NCI-H2196 (cell line): ENCODE measurements around the gene OR6C65.

Experiments
- DNase-seq: peaks from one replicate; lab custom pipeline; 2025; ENCODE audit not compliant: unreplicated experiment; lab: John Stamatoyannopoulos, UW

OR6C65 gene

DNA sequence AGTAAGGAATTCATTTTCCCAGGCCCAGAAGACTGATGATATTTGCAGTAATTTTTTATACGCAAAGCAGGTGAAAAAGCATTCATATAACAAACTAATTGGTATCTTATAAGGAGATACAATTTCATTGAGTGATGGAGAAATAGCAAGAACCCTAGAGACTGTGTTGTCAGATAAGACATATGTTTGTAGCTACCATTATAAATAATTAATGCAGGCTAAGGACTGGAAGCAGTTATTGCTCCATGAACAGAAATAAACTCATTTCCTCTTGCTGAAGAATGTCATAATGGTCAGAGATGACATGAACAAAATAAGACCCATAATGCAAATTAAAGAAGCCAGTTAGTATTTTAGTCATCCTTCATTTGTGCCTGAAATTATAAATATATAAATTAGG lies 45.0 kb downstream of the OR6C65 start:
- DNase-seq, result no peak

- no peak for DNase-seq
These were observed 46.0 kb downstream of the OR6C65 start for GRCh38 chr12:55446326-55446725.

DNA sequence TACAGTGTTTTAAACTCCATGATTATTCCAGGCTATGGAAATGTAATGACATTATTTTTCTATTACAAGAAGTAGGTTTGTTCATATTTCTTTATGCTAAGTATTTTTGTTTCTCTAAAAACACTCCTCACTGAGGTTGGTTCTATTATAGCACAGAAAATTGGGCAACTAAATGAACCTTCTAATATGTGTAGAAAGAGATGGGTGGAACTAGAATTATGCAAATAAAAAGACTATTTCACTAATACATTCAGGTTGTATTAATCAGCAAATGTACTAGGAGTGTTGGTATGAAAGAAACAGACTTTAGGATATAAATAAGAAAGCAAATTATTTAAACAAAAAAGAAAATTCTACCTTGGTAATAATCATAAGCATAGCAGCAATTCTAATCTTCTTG lies 48.5 kb downstream of the OR6C65 start:
- no peak for DNase-seq
